Caco-2 (cell line): ENCODE results near the gene TFR2. TPM values are rescaled to one million over a fixed set of nuclear protein-coding genes. Genes with fewer than 3 reads are reported as not detected.
A peak's percentile ranks its signal among the peaks of the same experiment; 100 is the strongest.

ENCODE experiments used
- BruUV-seq: library from RNA; stranded (reverse); fragments of 400-500 nt; replicated peaks from 2 replicates; lab custom pipeline; 2021; lab: Mats Ljungman, UMichigan
- CTCF ChIA-PET: fragments of 300-600 bp; sonication (Branson Sonifier 250); formaldehyde crosslinking; loops from one replicate; lab custom pipeline; 2022; ENCODE audit warnings: antibody characterized with exemption; lab: Charles Lee
- POLR2A ChIA-PET: fragments of 300-600 bp; sonication (Branson Sonifier 250); formaldehyde crosslinking; loops from one replicate; lab custom pipeline; 2022; ENCODE audit warnings: antibody characterized with exemption; lab: Charles Lee
- DNase-seq, 2 experiments: peaks; one replicate each; pipeline versions ENCODE4 v3.0.0 to v3.0.0-alpha.2; 2020 to 2022
- H3K27me3 ChIP-seq: replicated peaks from 2 replicates; pipeline ENCODE4 v1.6.0; 2011; ENCODE audit warnings: low read length; ENCODE audit not compliant: control insufficient read depth, insufficient read depth
- H3K36me3 ChIP-seq: 2 replicates; pipeline ENCODE4 v1.5.1; 2011; ENCODE audit warnings: low read length; ENCODE audit not compliant: control insufficient read depth, insufficient read depth
- H3K4me1 ChIP-seq: fragments of 250-450 bp; sonication (Bioruptor Pico); 2 replicates; pipeline ENCODE4 v1.5.1; 2020; ENCODE audit warnings: mild to moderate bottlenecking
- H3K4me3 ChIP-seq: 2 replicates; pipeline ENCODE4 v1.5.1; 2011; ENCODE audit warnings: low read depth, mild to moderate bottlenecking, control low read depth, low read length
- H3K9me3 ChIP-seq: fragments of 250-450 bp; sonication (Bioruptor Pico); 2 replicates; pipeline ENCODE4 v1.5.1; 2020; ENCODE audit warnings: mild to moderate bottlenecking, moderate library complexity
- H3K27ac Mint-ChIP-seq: one replicate; pipeline ENCODE4 v1.8.0; 2022; ENCODE audit warnings: mixed read lengths; ENCODE audit not compliant: unreplicated experiment
- H3K27me3 Mint-ChIP-seq: one replicate; pipeline ENCODE4 v1.8.0; 2022; ENCODE audit warnings: mixed read lengths; ENCODE audit not compliant: insufficient read depth, unreplicated experiment
- H3K36me3 Mint-ChIP-seq: one replicate; pipeline ENCODE4 v1.8.0; 2022; ENCODE audit warnings: mild to moderate bottlenecking, mixed read lengths; ENCODE audit not compliant: insufficient read depth, unreplicated experiment
- H3K4me1 Mint-ChIP-seq: one replicate; pipeline ENCODE4 v1.8.0; 2022; ENCODE audit warnings: low read depth, mixed read lengths; ENCODE audit not compliant: unreplicated experiment
- H3K4me3 Mint-ChIP-seq: one replicate; pipeline ENCODE4 v1.8.0; 2022; ENCODE audit warnings: mild to moderate bottlenecking, moderate library complexity, mixed read lengths; ENCODE audit not compliant: unreplicated experiment
- H3K9me3 Mint-ChIP-seq: one replicate; pipeline ENCODE4 v1.8.0; 2022; ENCODE audit warnings: mixed read lengths; ENCODE audit not compliant: unreplicated experiment
- intact Hi-C: fragments of 100-400 bp; cut with micrococcal nuclease; formaldehyde crosslinking; loops from one replicate; pipeline ENCODE4 v1.10.0; 2022; ENCODE audit not compliant: unreplicated experiment
- total RNA-seq: library from RNA; stranded (reverse); gene quantifications from 2 replicates; pipeline ENCODE4 v1.2.3, GENCODE V29; 2022
- TF ChIP-seq, protein P1 (sequence below), 2 experiments: fragments of 200-600 bp in 1 of 2; IDR thresholded peaks; 1 replicate in 1 of 2; 2 replicates in 1 of 2; pipeline versions ENCODE4 v1.5.1 to v1.8.0; 2011 to 2022; ENCODE audit warnings: antibody characterized with exemption in 1 of 2, control low read depth in 1 of 2, inconsistent platforms in 1 of 2, low read depth in 1 of 2, low read length in 1 of 2, mild to moderate bottlenecking in 1 of 2, moderate library complexity in 1 of 2; ENCODE audit not compliant: insufficient read depth in 1 of 2, severe bottlenecking in 1 of 2, unreplicated experiment in 1 of 2

Gene TFR2
- total RNA-seq, 1 experiment from 2014 or later = 9.7 TPM

DNA sequence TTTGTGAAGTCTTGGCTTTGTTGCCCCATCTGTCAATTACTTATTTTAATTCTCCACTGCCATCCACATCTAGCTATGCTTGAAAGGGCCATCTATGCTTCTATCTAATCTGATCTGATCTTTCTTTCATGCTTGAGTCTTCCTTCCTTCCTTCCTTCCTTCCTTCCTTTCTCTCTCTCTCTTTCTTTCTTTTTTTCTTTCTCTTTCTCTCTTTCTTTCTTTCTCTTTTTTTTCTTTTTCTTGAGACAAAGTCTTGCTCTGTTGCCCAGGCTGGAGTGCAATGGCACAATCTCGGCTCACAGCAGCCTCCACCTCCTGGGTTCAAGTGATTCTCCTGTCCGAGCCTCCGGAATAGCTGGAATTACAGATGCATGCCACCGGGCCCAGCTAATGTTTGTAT, 11.3 kb downstream of the TFR2 start:
- H3K4me3 ChIP-seq = no peak overlapping the region
- Mint-ChIP-seq H3K4me3 (no peak overlapping the region), H3K27me3 (no peaks in the 10 kb centered on the region), H3K9me3 (no peaks in the 10 kb centered on the region), H3K4me1 (no peaks in the 10 kb centered on the region), H3K36me3 (peaks cover 21% of the 10 kb centered on the region), H3K27ac (no peak overlapping the region)
- H3K27me3 ChIP-seq = no peaks in the 10 kb centered on the region
- POLR2A ChIA-PET = no interaction called here
- H3K4me1 ChIP-seq = no peaks in the 10 kb centered on the region
- TF ChIP-seq, protein P1, sequence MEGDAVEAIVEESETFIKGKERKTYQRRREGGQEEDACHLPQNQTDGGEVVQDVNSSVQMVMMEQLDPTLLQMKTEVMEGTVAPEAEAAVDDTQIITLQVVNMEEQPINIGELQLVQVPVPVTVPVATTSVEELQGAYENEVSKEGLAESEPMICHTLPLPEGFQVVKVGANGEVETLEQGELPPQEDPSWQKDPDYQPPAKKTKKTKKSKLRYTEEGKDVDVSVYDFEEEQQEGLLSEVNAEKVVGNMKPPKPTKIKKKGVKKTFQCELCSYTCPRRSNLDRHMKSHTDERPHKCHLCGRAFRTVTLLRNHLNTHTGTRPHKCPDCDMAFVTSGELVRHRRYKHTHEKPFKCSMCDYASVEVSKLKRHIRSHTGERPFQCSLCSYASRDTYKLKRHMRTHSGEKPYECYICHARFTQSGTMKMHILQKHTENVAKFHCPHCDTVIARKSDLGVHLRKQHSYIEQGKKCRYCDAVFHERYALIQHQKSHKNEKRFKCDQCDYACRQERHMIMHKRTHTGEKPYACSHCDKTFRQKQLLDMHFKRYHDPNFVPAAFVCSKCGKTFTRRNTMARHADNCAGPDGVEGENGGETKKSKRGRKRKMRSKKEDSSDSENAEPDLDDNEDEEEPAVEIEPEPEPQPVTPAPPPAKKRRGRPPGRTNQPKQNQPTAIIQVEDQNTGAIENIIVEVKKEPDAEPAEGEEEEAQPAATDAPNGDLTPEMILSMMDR (IDR thresholded peaks at IDR 0.05; ENCODE audit: insufficient read depth in 1 of 2, low read depth in 1 of 2, low read length in 1 of 2, severe bottlenecking in 1 of 2, unreplicated experiment in 1 of 2) = no peak
- H3K9me3 ChIP-seq = no peaks in the 10 kb centered on the region
- CTCF ChIA-PET = interaction anchor here (0.6 to 1.9 kb wide), 5 partner anchors 13 to 144 kb away, joined by 3 to 5 read pairs (median 4); partner anchors contain the start of genes GNB2 and MOSPD3
- H3K36me3 ChIP-seq = no peaks in the 10 kb centered on the region
- no TSS peak for BruUV-seq
- intact Hi-C loops = loop anchor here (5.0 kb wide), 1 partner anchor 62 kb away; the partner anchor contains the start of gene GIGYF1
- DNase-seq = no peak

DNA sequence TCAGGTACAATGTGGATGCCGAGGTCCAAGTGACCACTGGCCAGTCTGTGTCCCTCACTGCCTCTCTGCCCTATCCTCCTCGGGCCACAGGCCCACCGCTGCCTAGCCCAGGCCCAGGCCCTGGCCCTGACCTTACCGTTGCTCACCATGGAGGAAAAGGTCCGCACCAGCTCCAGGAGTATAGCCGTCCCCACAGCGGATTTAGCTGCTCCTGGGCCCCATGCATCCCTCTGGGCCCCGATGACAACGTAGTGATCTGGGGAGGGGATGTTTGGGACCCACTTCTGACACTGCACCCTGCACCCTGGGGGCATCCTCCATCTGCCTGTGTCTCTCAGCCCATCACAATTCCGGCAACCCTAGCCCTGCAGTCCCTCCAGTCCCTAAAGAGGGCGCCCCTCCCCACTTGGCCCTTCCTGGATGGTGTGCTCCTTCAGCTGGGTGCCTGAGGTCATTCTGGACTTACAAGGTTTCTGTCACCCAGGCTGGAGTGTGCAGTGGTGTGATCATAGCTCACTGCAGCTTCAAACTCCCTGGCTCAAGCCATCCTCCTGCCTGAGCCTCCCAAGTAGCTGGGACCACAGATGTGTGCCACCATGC, 12.1 kb downstream of the TFR2 start:
- no peaks in the 10 kb centered on the region for H3K9me3 Mint-ChIP-seq
- CTCF ChIA-PET = interaction anchor here (0.6 to 1.9 kb wide), 7 partner anchors 15 to 145 kb away, joined by 3 to 5 read pairs (median 4); partner anchors contain the start of genes FBXO24, GNB2, MOSPD3 and POP7

DNA sequence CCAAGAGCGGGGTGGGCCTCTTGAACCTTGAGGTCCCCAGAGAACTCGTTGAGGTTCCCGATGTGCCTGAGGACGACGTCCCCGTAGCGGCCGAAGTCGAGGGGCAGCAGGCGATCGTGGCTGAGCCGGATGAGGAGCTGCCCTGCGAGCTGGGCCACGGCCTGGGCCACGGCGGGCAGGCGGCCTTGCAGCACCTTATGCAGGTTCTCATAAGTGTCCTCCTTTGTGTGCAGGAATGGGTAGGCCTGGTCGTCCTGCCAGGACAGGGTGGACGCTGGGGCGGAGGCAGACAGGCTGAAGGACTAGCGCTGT, 14.2 kb downstream of the TFR2 start:
- no peaks in the 10 kb centered on the region for H3K27me3 Mint-ChIP-seq
- no peaks in the 10 kb centered on the region for H3K9me3 Mint-ChIP-seq
- no peaks in the 10 kb centered on the region for H3K4me1 ChIP-seq
- H3K4me1 Mint-ChIP-seq = no peaks in the 10 kb centered on the region
- H3K36me3 ChIP-seq = no peaks in the 10 kb centered on the region
- DNase-seq = no peak
- no peaks in the 10 kb centered on the region for H3K9me3 ChIP-seq
- H3K27me3 ChIP-seq = no peaks in the 10 kb centered on the region
- TF ChIP-seq, protein P1 (IDR thresholded peaks at IDR 0.05; ENCODE audit: insufficient read depth in 1 of 2, low read depth in 1 of 2, low read length in 1 of 2, severe bottlenecking in 1 of 2, unreplicated experiment in 1 of 2) = no peak
- H3K4me3 Mint-ChIP-seq = no peak overlapping the region
- H3K27ac Mint-ChIP-seq = no peak overlapping the region
- H3K36me3 Mint-ChIP-seq = peaks cover 7% of the 10 kb centered on the region
- CTCF ChIA-PET = interaction anchor here (1.8 kb wide), 1 partner anchor 15 kb away, joined by 3 read pairs; the partner anchor contains the start of gene MOSPD3
- H3K4me3 ChIP-seq = no peak overlapping the region
- intact Hi-C loops = no loop called here
- BruUV-seq = no TSS peak
- POLR2A ChIA-PET = no interaction called here

More for the DNA sequence above, 12.1 kb downstream of the TFR2 start:
- no peaks in the 10 kb centered on the region for H3K27me3 Mint-ChIP-seq
- no peak overlapping the region for H3K27ac Mint-ChIP-seq
- no peak overlapping the region for H3K4me3 Mint-ChIP-seq
- H3K36me3 ChIP-seq = no peaks in the 10 kb centered on the region
- H3K4me3 ChIP-seq = no peak overlapping the region
- POLR2A ChIA-PET = interaction anchor here (0.6 to 0.7 kb wide), 2 partner anchors 17 to 22 kb away, joined by 4 to 5 read pairs; partner anchors contain the start of gene MOSPD3
- peak in 1 of 2 experiments; percentile 74 for DNase-seq
- intact Hi-C loops = no loop called here
- no peaks in the 10 kb centered on the region for H3K9me3 ChIP-seq
- H3K4me1 ChIP-seq = no peaks in the 10 kb centered on the region
- H3K4me1 Mint-ChIP-seq = no peaks in the 10 kb centered on the region
- no TSS peak for BruUV-seq
- H3K27me3 ChIP-seq = no peaks in the 10 kb centered on the region
- TF ChIP-seq, protein P1 (IDR thresholded peaks at IDR 0.05; ENCODE audit: insufficient read depth in 1 of 2, low read depth in 1 of 2, low read length in 1 of 2, severe bottlenecking in 1 of 2, unreplicated experiment in 1 of 2) = peak; percentile 53 to 59
- peaks cover 20% of the 10 kb centered on the region for H3K36me3 Mint-ChIP-seq
